T-helper 1 cell treated with Interleukin-12 subunit alpha and Interleukin-12 subunit beta and Interleukin-4 antibody, amounts not matched to agents 30 ng/mL and 1 ng/mL, for 36 hours (primary cell): ENCODE measurements around the gene FRMD4B. TPM values are rescaled to one million over a fixed set of nuclear protein-coding genes. Genes with fewer than 3 reads are reported as not detected.

Source experiments
- intact Hi-C: fragments of 100-400 bp; cut with micrococcal nuclease; formaldehyde crosslinking; loops from one replicate; pipeline ENCODE4 v1.15.1; 2024
- total RNA-seq: library from RNA; stranded (reverse); gene quantifications from 2 replicates; pipeline ENCODE4 v1.2.3, GENCODE V29; 2022

FRMD4B gene
- total RNA-seq, 1 donor from 2014 or later, result 49.0 TPM

- intact Hi-C loops, result loop anchor here (1.0 to 2.0 kb wide), 6 partner anchors 8 to 115 kb away; no protein-coding TSS in a partner anchor
These were observed 173.3 kb downstream of the FRMD4B start for GRCh38 chr3:69212411-69213160.

- intact Hi-C loops, result no loop called here
These were observed 175.7 kb downstream of the FRMD4B start for GRCh38 chr3:69210068-69210730.

GRCh38 chr3:69209413-69209812 lies 176.5 kb downstream of the FRMD4B start:
- intact Hi-C loops, result loop anchor here (10.0 kb wide), 1 partner anchor 1555 kb away; the partner anchor contains the start of gene SUCLG2

- intact Hi-C loops, result loop anchor here (10.0 kb wide), 1 partner anchor 1552 kb away; the partner anchor contains the start of gene SUCLG2
These were observed 178.9 kb downstream of the FRMD4B start for GRCh38 chr3:69207031-69207430.

GRCh38 chr3:69205385-69205784 lies 180.5 kb downstream of the FRMD4B start:
- intact Hi-C loops, result loop anchor here (10.0 kb wide), 1 partner anchor 1551 kb away; the partner anchor contains the start of gene SUCLG2

- intact Hi-C loops, result loop anchor here (1.0 to 10.0 kb wide), 2 partner anchors 8 to 1550 kb away; partner anchors contain the start of gene SUCLG2
These were observed 181.5 kb downstream of the FRMD4B start for GRCh38 chr3:69204315-69204957.

GRCh38 chr3:69203631-69204314 lies 182.1 kb downstream of the FRMD4B start:
- intact Hi-C loops, result loop anchor here (1.0 to 10.0 kb wide), 2 partner anchors 9 to 1549 kb away; partner anchors contain the start of gene SUCLG2

GRCh38 chr3:69201658-69202057 lies 184.2 kb downstream of the FRMD4B start:
- intact Hi-C loops, result loop anchor here (10.0 kb wide), 1 partner anchor 1547 kb away; the partner anchor contains the start of gene SUCLG2

GRCh38 chr3:69200384-69201068 lies 185.4 kb downstream of the FRMD4B start:
- intact Hi-C loops, result loop anchor here (1.0 to 10.0 kb wide), 5 partner anchors 12 to 1546 kb away; partner anchors contain the start of gene SUCLG2

GRCh38 chr3:69199942-69200341 lies 185.9 kb downstream of the FRMD4B start:
- intact Hi-C loops, result loop anchor here (1.0 to 10.0 kb wide), 11 partner anchors 12 to 1545 kb away; partner anchors contain the start of genes ARL6IP5, SUCLG2, TMF1 and UBA3

GRCh38 chr3:69197922-69198530 lies 187.9 kb downstream of the FRMD4B start:
- intact Hi-C loops, result loop anchor here (1.0 to 5.0 kb wide), 5 partner anchors 8 to 166 kb away; no protein-coding TSS in a partner anchor

GRCh38 chr3:69197455-69197854 lies 188.4 kb downstream of the FRMD4B start:
- intact Hi-C loops, result loop anchor here (5.0 kb wide), 1 partner anchor 165 kb away; no protein-coding TSS in a partner anchor

GRCh38 chr3:69196876-69197275 lies 189.0 kb downstream of the FRMD4B start:
- intact Hi-C loops, result loop anchor here (5.0 kb wide), 1 partner anchor 165 kb away; no protein-coding TSS in a partner anchor

GRCh38 chr3:69194431-69195165 lies 191.3 kb downstream of the FRMD4B start:
- intact Hi-C loops, result loop anchor here (5.0 kb wide), 1 partner anchor 162 kb away; no protein-coding TSS in a partner anchor

GRCh38 chr3:69193749-69194148 lies 192.1 kb downstream of the FRMD4B start:
- intact Hi-C loops, result no loop called here

GRCh38 chr3:69191516-69191915 lies 194.4 kb downstream of the FRMD4B start:
- intact Hi-C loops, result no loop called here

- intact Hi-C loops, result no loop called here
These were observed 196.4 kb downstream of the FRMD4B start for GRCh38 chr3:69189487-69189886.

- intact Hi-C loops, result no loop called here
These were observed 199.3 kb downstream of the FRMD4B start for GRCh38 chr3:69186575-69187093.
